HepG2 (cell line): ENCODE data around the gene ALKBH4. TPM values are rescaled to one million over a fixed set of nuclear protein-coding genes. Genes with fewer than 3 reads are reported as not detected.

Source experiments
- ARID2 ChIP-seq: sonication (generic); formaldehyde crosslinking; IDR thresholded peaks from 2 replicates; pipeline ENCODE4 v1.8.1; 2022; ENCODE audit warnings: mild to moderate bottlenecking, missing genetic modification reagents, borderline replicate concordance
- ATF7 ChIP-seq, 2 experiments: fragments of 450-650 bp in 1 of 2; sonication (generic) in 1 of 2; formaldehyde crosslinking in 1 of 2; IDR thresholded peaks; 2 replicates each; pipeline versions ENCODE4 v1.4.0 to v1.6.1; 2016 to 2020; ENCODE audit warnings: antibody characterized with exemption in 1 of 2, mild to moderate bottlenecking in 1 of 2, missing genetic modification reagents in 1 of 2
- ATRX ChIP-seq: sonication (generic); formaldehyde crosslinking; IDR thresholded peaks from 2 replicates; pipeline ENCODE4 v1.4.0; 2020; ENCODE audit warnings: missing genetic modification reagents, borderline replicate concordance
- JARID2 ChIP-seq: sonication (generic); formaldehyde crosslinking; IDR thresholded peaks from 2 replicates; pipeline ENCODE4 v1.8.1; 2023; ENCODE audit warnings: missing genetic modification reagents, inconsistent platforms; ENCODE audit not compliant: insufficient replicate concordance
- MEIS2 ChIP-seq: sonication (generic); formaldehyde crosslinking; IDR thresholded peaks from 2 replicates; pipeline ENCODE4 v1.9.0; 2021; ENCODE audit warnings: mild to moderate bottlenecking, missing genetic modification reagents
- PHF8 ChIP-seq: sonication (generic); formaldehyde crosslinking; IDR thresholded peaks from 2 replicates; pipeline ENCODE4 v1.5.0; 2020; ENCODE audit warnings: missing genetic modification reagents
- PLRG1 ChIP-seq: fragments of 450-650 bp; conservative IDR thresholded peaks from 2 replicates; pipeline ENCODE4 v1.6.1; 2016
- RAD21 ChIP-seq: fragments of 450-650 bp; formaldehyde crosslinking; IDR thresholded peaks from 2 replicates; pipeline ENCODE4 v1.5.0; 2020; ENCODE audit warnings: mild to moderate bottlenecking
- RFX1 ChIP-seq: fragments of 450-650 bp; IDR thresholded peaks from 2 replicates; pipeline ENCODE4 v1.6.1; 2017
- SALL2 ChIP-seq: sonication (generic); formaldehyde crosslinking; IDR thresholded peaks from 2 replicates; pipeline ENCODE4 v1.8.1; 2023; ENCODE audit warnings: mild to moderate bottlenecking, missing genetic modification reagents, inconsistent platforms
- SIN3B ChIP-seq: fragments of 150-350 bp; IDR thresholded peaks from 2 replicates; pipeline ENCODE4 v1.6.1; 2014; ENCODE audit warnings: low read length
- SIX4 ChIP-seq: sonication (generic); formaldehyde crosslinking; IDR thresholded peaks from 2 replicates; pipeline ENCODE4 v1.4.0; 2020; ENCODE audit warnings: missing genetic modification reagents
- SUZ12 ChIP-seq: fragments of 150-350 bp; IDR thresholded peaks from 2 replicates; pipeline ENCODE4 v1.6.1; 2014; ENCODE audit warnings: low read depth, low read length
- TMF1 ChIP-seq: sonication (generic); formaldehyde crosslinking; IDR thresholded peaks from 2 replicates; pipeline ENCODE4 v1.8.1; 2022; ENCODE audit warnings: low read depth, missing genetic modification reagents
- ZFP82 ChIP-seq: sonication (generic); formaldehyde crosslinking; IDR thresholded peaks from 2 replicates; pipeline ENCODE4 v1.5.1; 2020; ENCODE audit warnings: mild to moderate bottlenecking, missing genetic modification reagents, borderline replicate concordance
- ZNF337 ChIP-seq: sonication (generic); formaldehyde crosslinking; IDR thresholded peaks from 2 replicates; pipeline ENCODE4 v1.5.1; 2020; ENCODE audit warnings: missing genetic modification reagents, low read depth, mild to moderate bottlenecking, borderline replicate concordance
- ZNF550 ChIP-seq: sonication (generic); formaldehyde crosslinking; IDR thresholded peaks from 2 replicates; pipeline ENCODE4 v1.4.0; 2020; ENCODE audit warnings: mild to moderate bottlenecking, missing genetic modification reagents, borderline replicate concordance
- ZNF746 ChIP-seq: sonication (generic); formaldehyde crosslinking; IDR thresholded peaks from 2 replicates; pipeline ENCODE4 v1.8.0; 2022; ENCODE audit warnings: mild to moderate bottlenecking, missing genetic modification reagents
- ZNF790 ChIP-seq: sonication (generic); formaldehyde crosslinking; IDR thresholded peaks from 2 replicates; pipeline ENCODE4 v1.8.0; 2022; ENCODE audit warnings: missing genetic modification reagents, mild to moderate bottlenecking, borderline replicate concordance
- ZNF792 ChIP-seq: IDR thresholded peaks from 2 replicates; pipeline ENCODE4 v1.6.1; 2016
- polyA plus RNA-seq, 8 experiments: library from polyadenylated mRNA; depleted of rRNA in 3 of 8; stranded (reverse) in 7 of 8; unstranded in 1 of 8; fragments of >200 nt; fragmentation: Illumina TruSeq in 4 of 8; extraction: Trizol in 4 of 8; gene quantifications; 2 replicates each; pipeline versions ENCODE4 v1.2.1 to v1.2.3, GENCODE V29; 2011 to 2016; ENCODE audit warnings: low read depth in 4 of 8, missing spikeins in 1 of 8, mixed read lengths in 1 of 8; ENCODE audit not compliant: insufficient read depth in 1 of 8
- total RNA-seq, 5 experiments: library from RNA; depleted of rRNA; stranded (reverse); fragments of >200 nt; fragmentation: Illumina TruSeq; extraction: Trizol; gene quantifications; 2 replicates each; pipeline ENCODE4 v1.2.3, GENCODE V29; 2016; ENCODE audit warnings: low read depth in 1 of 5
- TF ChIP-seq, protein P1 (sequence below): sonication (generic); formaldehyde crosslinking; IDR thresholded peaks from 2 replicates; pipeline ENCODE4 v1.9.0; 2021; ENCODE audit warnings: missing genetic modification reagents, borderline replicate concordance
- TF ChIP-seq, protein P2 (sequence below): sonication (generic); formaldehyde crosslinking; IDR thresholded peaks from 2 replicates; pipeline ENCODE4 v1.4.0; 2020; ENCODE audit warnings: missing genetic modification reagents
- TF ChIP-seq, protein P3 (sequence below): IDR thresholded peaks from 2 replicates; pipeline ENCODE4 v1.6.1; 2018; ENCODE audit warnings: missing genetic modification reagents
- TF ChIP-seq, protein P4 (sequence below): sonication (generic); formaldehyde crosslinking; IDR thresholded peaks from 2 replicates; pipeline ENCODE4 v1.4.0; 2020; ENCODE audit warnings: missing genetic modification reagents, borderline replicate concordance

ALKBH4 gene
- total and polyA plus RNA-seq, 2 of the 13 experiments (the other 11 are each of a cell fraction or from before 2014, with no cell fraction given): 2.6 to 8.8 TPM

DNA sequence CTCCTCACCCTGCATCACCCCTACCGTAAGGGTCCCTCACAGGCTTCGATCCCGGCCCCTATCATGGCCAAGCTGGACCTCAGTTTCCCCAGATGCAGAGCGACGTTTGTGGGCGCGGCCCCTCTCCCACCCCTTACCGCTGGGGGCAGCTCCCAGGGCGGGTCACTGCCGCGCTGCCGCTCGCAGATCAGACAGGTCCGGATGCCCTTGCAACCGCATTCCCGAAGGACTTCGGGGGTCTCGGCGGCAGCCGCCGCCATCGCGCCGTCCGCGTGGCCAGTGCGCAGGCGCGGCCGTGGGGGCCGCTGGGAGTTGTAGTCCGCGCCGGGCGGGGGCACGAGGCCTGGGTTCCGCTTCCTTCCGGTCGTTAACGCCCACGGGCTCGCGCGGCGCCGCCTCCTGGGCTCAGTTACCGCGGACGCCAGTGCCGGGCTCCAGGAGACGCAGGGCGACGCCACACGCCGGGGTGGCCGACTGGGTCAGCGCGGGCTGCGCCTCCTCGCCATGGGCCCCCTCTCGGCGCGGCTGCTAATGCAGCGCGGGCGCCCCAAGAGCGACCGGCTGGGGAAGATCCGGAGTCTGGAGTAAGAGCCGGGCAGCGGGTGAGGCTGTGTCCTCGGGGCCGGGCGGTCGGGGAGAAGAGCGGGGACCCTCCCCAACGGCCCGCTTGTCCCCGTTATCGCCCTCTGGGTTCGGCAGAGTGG lies at the start of gene ALKBH4, which contains the start of gene LRWD1 (continued):
- TF ChIP-seq ATRX (CRISPR knock-in tag): no peak
- peak; percentile 21; the same call in 1 of the 2 replicates for TF ChIP-seq ZNF790
- TF ChIP-seq PLRG1: no peak
- no peak for TF ChIP-seq SIX4 (CRISPR knock-in tag)
- TF ChIP-seq JARID2: no peak
- no peak for TF ChIP-seq ZNF792 (CRISPR knock-in tag)
- no peak for TF ChIP-seq MEIS2 (CRISPR knock-in tag)
- peak; percentile 40 for TF ChIP-seq RAD21
- no peak for TF ChIP-seq ZNF550 (CRISPR knock-in tag)
- TF ChIP-seq ATF7 (IDR thresholded peaks at IDR 0.05): no peak
- no peak for TF ChIP-seq ATF7 (CRISPR knock-in tag; IDR thresholded peaks at IDR 0.05)
- TF ChIP-seq, protein P1, sequence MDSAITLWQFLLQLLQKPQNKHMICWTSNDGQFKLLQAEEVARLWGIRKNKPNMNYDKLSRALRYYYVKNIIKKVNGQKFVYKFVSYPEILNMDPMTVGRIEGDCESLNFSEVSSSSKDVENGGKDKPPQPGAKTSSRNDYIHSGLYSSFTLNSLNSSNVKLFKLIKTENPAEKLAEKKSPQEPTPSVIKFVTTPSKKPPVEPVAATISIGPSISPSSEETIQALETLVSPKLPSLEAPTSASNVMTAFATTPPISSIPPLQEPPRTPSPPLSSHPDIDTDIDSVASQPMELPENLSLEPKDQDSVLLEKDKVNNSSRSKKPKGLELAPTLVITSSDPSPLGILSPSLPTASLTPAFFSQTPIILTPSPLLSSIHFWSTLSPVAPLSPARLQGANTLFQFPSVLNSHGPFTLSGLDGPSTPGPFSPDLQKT (CRISPR knock-in tag): 0 out of 2 replicates have a peak, but pooled peaks have one; percentile 8
- peak; percentile 66 for TF ChIP-seq SIN3B
- TF ChIP-seq PHF8 (CRISPR knock-in tag): peak; percentile 88
- TF ChIP-seq, protein P2, sequence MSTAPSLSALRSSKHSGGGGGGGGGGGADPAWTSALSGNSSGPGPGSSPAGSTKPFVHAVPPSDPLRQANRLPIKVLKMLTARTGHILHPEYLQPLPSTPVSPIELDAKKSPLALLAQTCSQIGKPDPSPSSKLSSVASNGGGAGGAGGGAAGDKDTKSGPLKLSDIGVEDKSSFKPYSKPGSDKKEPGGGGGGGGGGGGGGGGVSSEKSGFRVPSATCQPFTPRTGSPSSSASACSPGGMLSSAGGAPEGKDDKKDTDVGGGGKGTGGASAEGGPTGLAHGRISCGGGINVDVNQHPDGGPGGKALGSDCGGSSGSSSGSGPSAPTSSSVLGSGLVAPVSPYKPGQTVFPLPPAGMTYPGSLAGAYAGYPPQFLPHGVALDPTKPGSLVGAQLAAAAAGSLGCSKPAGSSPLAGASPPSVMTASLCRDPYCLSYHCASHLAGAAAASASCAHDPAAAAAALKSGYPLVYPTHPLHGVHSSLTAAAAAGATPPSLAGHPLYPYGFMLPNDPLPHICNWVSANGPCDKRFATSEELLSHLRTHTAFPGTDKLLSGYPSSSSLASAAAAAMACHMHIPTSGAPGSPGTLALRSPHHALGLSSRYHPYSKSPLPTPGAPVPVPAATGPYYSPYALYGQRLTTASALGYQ: no peak
- TF ChIP-seq, protein P3, sequence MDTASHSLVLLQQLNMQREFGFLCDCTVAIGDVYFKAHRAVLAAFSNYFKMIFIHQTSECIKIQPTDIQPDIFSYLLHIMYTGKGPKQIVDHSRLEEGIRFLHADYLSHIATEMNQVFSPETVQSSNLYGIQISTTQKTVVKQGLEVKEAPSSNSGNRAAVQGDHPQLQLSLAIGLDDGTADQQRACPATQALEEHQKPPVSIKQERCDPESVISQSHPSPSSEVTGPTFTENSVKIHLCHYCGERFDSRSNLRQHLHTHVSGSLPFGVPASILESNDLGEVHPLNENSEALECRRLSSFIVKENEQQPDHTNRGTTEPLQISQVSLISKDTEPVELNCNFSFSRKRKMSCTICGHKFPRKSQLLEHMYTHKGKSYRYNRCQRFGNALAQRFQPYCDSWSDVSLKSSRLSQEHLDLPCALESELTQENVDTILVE: peak; percentile 52; the same call in 1 of the 2 replicates
- TF ChIP-seq, protein P4, sequence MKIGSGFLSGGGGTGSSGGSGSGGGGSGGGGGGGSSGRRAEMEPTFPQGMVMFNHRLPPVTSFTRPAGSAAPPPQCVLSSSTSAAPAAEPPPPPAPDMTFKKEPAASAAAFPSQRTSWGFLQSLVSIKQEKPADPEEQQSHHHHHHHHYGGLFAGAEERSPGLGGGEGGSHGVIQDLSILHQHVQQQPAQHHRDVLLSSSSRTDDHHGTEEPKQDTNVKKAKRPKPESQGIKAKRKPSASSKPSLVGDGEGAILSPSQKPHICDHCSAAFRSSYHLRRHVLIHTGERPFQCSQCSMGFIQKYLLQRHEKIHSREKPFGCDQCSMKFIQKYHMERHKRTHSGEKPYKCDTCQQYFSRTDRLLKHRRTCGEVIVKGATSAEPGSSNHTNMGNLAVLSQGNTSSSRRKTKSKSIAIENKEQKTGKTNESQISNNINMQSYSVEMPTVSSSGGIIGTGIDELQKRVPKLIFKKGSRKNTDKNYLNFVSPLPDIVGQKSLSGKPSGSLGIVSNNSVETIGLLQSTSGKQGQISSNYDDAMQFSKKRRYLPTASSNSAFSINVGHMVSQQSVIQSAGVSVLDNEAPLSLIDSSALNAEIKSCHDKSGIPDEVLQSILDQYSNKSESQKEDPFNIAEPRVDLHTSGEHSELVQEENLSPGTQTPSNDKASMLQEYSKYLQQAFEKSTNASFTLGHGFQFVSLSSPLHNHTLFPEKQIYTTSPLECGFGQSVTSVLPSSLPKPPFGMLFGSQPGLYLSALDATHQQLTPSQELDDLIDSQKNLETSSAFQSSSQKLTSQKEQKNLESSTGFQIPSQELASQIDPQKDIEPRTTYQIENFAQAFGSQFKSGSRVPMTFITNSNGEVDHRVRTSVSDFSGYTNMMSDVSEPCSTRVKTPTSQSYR: no peak
- peak; percentile 66; the same call in 1 of the 2 replicates for TF ChIP-seq TMF1 (CRISPR knock-in tag)
- TF ChIP-seq SALL2 (CRISPR knock-in tag): peak; percentile 57; the same call in 1 of the 2 replicates
- TF ChIP-seq ZNF746 (CRISPR knock-in tag): peak; percentile 31; the same call in 1 of the 2 replicates
- peak; percentile 75 for TF ChIP-seq SUZ12
- peak; percentile 65; the same call in 1 of the 2 replicates for TF ChIP-seq RFX1
- TF ChIP-seq ZFP82 (CRISPR knock-in tag): no peak
- no peak for TF ChIP-seq ZNF337 (CRISPR knock-in tag)
- TF ChIP-seq ARID2: peak; percentile 76
